ACC112 (cell line): ENCODE data around the gene TXNRD3.

ENCODE experiments used
- H2AFZ ChIP-seq: fragments of 200-600 bp; sonication (generic); one replicate; pipeline ENCODE4 v1.6.0; 2017; ENCODE audit warnings: antibody characterized with exemption, low read length; ENCODE audit not compliant: unreplicated experiment
- H3K27ac ChIP-seq: fragments of 200-600 bp; sonication (generic); 2 replicates; pipeline ENCODE4 v1.5.1; 2014; ENCODE audit warnings: low read depth, mild to moderate bottlenecking, antibody characterized with exemption, low read length, moderate library complexity
- H3K27me3 ChIP-seq: fragments of 200-600 bp; sonication (generic); 2 replicates; pipeline ENCODE4 v1.6.1; 2014; ENCODE audit warnings: mild to moderate bottlenecking, antibody characterized with exemption, low read length, moderate library complexity, mixed read lengths; ENCODE audit not compliant: insufficient read depth
- H3K36me3 ChIP-seq: fragments of 200-600 bp; sonication (generic); 2 replicates; pipeline ENCODE4 v1.6.1; 2016; ENCODE audit warnings: mild to moderate bottlenecking, antibody characterized with exemption, low read length, moderate library complexity, mixed read lengths; ENCODE audit not compliant: insufficient read depth
- H3K4me1 ChIP-seq: fragments of 200-600 bp; sonication (generic); one replicate; pipeline ENCODE4 v1.6.1; 2016; ENCODE audit warnings: low read length, mixed read lengths; ENCODE audit not compliant: insufficient read depth, unreplicated experiment, control insufficient read depth
- H3K4me3 ChIP-seq: fragments of 200-600 bp; sonication (generic); 2 replicates; pipeline ENCODE4 v1.5.1; 2014; ENCODE audit warnings: mild to moderate bottlenecking, low read depth, low read length
- H3K79me2 ChIP-seq: fragments of 200-600 bp; sonication (generic); one replicate; pipeline ENCODE4 v1.6.0; 2016; ENCODE audit warnings: low read length; ENCODE audit not compliant: control insufficient read depth, unreplicated experiment, insufficient read depth

Gene TXNRD3

DNA sequence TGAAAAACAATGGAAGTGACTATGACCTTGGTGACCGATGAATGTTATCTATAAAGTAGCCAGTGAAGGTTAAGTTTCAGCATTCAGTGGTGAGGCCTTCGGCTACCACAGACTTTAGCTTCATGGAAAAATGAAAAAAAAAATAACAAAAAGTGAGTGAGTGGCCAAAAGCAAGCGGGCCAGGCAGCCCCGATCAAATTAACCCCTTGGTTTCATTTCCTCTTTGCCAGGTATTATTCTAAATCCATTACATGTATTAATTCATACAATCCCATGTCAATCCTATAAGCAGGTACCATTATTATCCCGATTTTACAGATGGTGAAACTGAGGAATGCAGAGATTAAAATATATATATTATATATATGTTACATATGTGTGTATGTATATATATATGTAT, 28.1 kb upstream of the TXNRD3 start:
- H3K36me3 ChIP-seq = no peaks in the 10 kb centered on the region
- no peaks in the 10 kb centered on the region for H3K4me1 ChIP-seq
- no peak overlapping the region for H3K4me3 ChIP-seq
- H3K79me2 ChIP-seq = no peaks in the 10 kb centered on the region
- H2AFZ ChIP-seq = no peak overlapping the region
- H3K27ac ChIP-seq = no peak overlapping the region
- H3K27me3 ChIP-seq = 0 out of 2 replicates have a peak, but pooled peaks cover under 1% of the 10 kb centered on the region

DNA sequence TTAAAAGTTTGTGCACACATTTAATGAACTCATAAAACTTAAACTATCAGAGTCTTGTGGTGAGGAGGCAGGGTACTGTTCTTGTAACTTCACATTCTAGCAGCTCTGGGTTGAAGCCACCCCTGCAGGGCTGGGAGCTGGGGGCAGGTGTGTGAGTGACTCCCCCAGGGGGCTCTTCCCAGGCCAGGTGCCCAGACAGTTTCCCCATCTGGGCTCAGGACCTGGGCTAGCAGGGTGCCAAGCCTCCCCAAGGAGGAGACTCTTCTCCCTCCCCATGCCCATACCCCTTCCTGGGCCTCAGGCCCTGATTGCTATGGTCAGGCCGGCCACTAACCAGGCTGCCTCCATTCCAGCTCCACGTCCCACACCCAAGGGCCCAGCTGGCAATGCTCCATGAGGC, 27.1 kb upstream of the TXNRD3 start:
- Histone ChIP-seq H3K79me2 (no peaks in the 10 kb centered on the region), H3K27ac (no peak overlapping the region), H2AFZ (no peak overlapping the region), H3K4me3 (no peak overlapping the region), H3K4me1 (no peaks in the 10 kb centered on the region), H3K36me3 (no peaks in the 10 kb centered on the region), H3K27me3 (peaks cover 5% of the 10 kb centered on the region; the same call in 1 of the 2 replicates)

DNA sequence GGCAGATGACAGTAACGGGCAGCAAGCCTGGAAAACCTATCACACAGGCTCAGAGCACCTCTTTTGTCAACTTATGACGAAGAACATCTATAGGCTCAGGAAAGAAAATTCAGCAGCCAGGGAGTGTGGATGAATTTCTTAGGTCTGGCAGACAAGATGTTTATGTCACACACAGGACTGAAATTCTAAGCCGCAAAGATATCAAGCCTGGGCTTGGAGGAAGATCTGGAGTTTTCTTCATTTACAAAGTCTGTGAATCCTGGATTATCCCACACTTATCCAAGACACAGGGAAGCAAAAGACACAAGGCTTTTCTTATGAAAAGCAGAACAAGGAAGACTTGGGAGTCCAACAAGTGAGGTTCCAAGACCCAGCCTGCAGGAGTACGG, 25.7 kb upstream of the TXNRD3 start:
- Histone ChIP-seq H3K4me1 (no peaks in the 10 kb centered on the region), H3K27ac (no peak overlapping the region)

DNA sequence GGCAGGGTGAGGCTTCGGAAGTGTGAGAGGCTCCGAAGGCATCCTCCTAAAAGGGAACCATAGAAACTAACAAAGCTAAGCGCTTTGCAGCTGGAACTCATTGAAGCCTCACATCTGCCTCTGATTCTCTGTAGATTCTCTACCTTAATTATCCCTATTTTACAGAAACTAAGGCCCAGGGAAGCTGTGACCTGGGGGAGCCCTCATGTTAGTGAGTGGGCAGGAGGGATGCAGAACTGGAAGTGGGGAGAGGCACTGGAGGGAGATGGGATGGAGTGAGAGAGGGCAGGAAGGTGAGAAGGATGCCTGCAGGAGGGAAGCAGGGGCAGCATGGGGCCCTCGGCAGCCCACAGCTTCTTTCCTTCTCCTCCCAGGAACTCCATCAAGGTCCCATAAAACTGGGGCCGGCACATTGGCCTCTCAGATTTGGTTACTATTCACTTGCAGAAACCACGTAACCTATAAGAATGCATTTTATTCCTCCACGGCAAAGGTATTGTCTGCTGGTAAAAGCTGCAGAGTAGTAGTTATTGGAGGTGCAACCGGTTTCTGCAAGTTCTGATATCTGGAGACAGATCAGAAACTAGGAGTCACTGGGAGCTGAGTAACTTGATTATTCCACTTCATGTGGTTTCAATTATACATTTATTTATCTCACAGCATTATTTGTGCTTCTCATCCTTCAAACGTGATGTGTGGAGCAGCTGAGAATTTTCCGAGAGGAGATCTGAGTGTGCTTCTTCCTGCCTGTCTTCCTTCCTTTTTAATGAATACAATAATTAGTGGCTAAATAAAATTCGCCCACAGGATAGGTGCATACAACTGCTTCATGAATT, 25.1 kb upstream of the TXNRD3 start:
- no peaks in the 10 kb centered on the region for H3K79me2 ChIP-seq
- no peaks in the 10 kb centered on the region for H3K36me3 ChIP-seq
- H3K4me3 ChIP-seq = no peak overlapping the region
- H3K27me3 ChIP-seq = peaks cover 12% of the 10 kb centered on the region
- H2AFZ ChIP-seq = no peak overlapping the region
- no peak overlapping the region for H3K27ac ChIP-seq
- no peaks in the 10 kb centered on the region for H3K4me1 ChIP-seq

More for the DNA sequence above, 25.7 kb upstream of the TXNRD3 start:
- no peak overlapping the region for H3K4me3 ChIP-seq
- no peak overlapping the region for H2AFZ ChIP-seq
- H3K79me2 ChIP-seq = no peaks in the 10 kb centered on the region
- H3K27me3 ChIP-seq = peaks cover 10% of the 10 kb centered on the region; the same call in 1 of the 2 replicates
- H3K36me3 ChIP-seq = no peaks in the 10 kb centered on the region

DNA sequence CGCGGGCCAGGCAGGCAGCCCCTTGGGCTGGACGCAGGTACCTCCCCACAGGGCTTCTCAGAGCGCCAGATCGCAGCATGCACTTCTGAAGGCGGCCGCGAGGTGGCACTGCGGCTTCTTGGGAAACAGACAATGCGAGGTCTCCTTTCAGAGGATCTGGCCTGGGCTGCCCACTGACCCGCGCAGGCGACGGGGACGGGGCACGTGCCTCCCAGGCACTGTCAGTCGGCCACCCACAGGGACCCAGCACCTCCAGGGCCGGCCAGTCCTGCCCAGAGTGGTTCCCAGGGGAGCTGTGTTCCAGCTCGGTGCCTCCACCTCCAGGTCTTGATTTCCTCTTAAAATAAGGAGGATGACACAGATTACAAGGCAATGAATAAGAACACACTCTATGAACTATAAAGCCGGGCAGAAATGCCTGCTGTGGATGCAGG, 24.4 kb upstream of the TXNRD3 start:
- Histone ChIP-seq H3K27me3 (peaks cover 19% of the 10 kb centered on the region), H3K27ac (no peak overlapping the region), H3K4me1 (no peaks in the 10 kb centered on the region), H2AFZ (no peak overlapping the region), H3K36me3 (no peaks in the 10 kb centered on the region), H3K4me3 (peak overlapping the region; percentile 53; the same call in 1 of the 2 replicates), H3K79me2 (no peaks in the 10 kb centered on the region)

DNA sequence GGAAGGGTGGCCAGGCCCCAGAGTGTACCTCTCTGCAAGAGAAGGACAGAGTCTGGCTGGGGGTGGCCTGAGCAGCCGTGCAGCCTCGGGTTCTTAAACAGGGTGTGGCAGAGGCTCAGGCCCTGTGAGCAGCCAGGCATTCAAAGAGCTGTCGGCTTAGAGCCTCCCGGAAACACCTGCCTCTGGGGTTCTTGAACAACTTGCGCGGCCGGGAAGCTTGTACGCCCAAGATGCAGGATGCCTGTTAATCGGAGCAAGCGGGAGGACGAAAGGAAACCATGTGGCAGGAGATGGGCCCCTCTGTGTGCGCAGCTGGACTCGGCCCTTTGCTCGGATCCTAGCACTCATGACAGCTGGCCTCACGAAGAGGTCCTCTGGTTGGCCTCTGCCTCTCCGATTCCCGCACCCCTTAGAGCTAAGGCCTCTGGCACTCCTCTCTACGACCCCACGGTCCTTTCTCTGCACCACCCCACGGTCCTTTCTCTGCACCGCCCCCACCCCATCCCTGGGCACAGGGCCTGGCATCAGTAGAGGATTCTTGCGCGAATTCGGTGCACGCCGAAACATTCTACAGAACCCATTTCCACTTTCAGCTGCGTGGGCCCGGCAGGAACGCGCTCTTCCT, 23.9 kb upstream of the TXNRD3 start:
- no peak overlapping the region for H3K4me3 ChIP-seq

DNA sequence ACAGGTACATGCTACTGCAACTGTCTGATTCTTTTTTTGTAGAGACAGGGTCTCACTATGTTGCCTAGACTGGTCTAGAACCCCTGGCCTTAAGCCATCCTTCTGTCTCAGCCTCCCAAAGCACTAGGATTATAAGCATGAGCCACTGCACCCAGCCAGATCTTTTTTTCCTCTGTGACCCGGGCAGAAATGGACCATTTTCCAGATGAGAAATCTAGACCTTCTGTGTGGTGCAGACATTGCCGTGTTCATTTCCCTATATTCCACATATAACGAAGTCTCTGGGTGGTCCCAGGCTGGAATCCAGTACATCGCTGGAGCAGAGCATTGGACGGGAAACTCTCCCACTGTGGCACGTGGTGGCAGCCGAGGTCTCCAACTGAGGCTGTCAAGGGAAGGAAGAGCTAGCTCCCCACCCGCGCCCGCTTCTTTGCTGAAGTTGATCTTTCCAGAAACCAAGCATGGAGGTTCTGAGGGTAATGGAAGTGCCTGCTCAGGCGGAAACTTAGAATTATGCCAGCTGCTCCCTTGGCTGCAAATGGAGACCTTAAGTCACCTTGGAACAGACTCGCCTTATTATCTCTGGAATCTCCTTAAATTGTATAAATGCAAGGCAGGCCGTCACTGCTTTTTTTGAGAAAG, 23.1 kb upstream of the TXNRD3 start:
- peaks cover 28% of the 10 kb centered on the region for H3K27me3 ChIP-seq
- no peak overlapping the region for H3K27ac ChIP-seq
- no peak overlapping the region for H3K4me3 ChIP-seq
- no peaks in the 10 kb centered on the region for H3K36me3 ChIP-seq
- no peak overlapping the region for H2AFZ ChIP-seq
- no peaks in the 10 kb centered on the region for H3K4me1 ChIP-seq
- no peaks in the 10 kb centered on the region for H3K79me2 ChIP-seq

More for the DNA sequence above, 23.9 kb upstream of the TXNRD3 start:
- H3K36me3 ChIP-seq = no peaks in the 10 kb centered on the region
- H3K79me2 ChIP-seq = no peaks in the 10 kb centered on the region
- no peaks in the 10 kb centered on the region for H3K4me1 ChIP-seq
- H3K27me3 ChIP-seq = peaks cover 24% of the 10 kb centered on the region
- no peak overlapping the region for H2AFZ ChIP-seq
- H3K27ac ChIP-seq = no peak overlapping the region

DNA sequence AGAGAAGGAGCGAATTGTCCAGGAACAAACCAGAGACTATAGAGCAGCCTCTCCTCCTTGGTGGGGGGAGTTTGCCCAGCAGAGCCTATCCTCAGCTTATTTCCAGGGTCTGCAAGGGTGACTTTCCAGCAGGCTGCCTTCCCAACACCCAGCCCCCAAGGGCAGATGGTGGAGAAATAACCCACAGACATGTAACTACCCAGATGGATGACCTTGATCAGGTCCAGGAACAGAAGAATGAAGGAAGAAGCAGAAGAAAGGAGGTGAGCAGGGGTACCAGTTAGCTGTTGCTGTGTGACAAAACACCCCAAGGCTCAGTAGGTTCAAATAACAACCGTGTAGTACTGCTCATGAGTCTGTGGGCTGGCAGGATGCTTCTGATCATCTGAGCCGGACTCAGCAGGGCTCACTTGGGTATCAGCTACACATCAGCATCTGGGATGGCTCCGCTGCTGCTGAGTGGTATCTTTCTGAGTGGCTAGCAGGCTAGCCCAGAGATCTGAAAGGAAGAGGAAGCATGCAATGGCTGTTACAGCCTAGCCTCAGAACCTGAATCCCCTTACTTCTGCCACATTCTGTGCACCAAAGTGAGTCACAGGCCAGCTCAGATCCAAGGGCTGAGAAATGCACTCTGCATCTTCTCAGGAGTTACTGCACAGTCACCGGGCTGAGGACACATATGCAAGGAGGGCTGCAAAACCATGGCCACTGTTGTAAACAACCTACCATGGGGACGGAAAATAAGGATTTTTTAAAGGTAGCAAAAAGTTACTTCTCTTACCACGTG, 22.2 kb upstream of the TXNRD3 start:
- Histone ChIP-seq H3K36me3 (no peaks in the 10 kb centered on the region), H3K79me2 (no peaks in the 10 kb centered on the region), H3K4me3 (no peak overlapping the region), H2AFZ (no peak overlapping the region), H3K27ac (no peak overlapping the region), H3K27me3 (peaks cover 28% of the 10 kb centered on the region), H3K4me1 (no peaks in the 10 kb centered on the region)

DNA sequence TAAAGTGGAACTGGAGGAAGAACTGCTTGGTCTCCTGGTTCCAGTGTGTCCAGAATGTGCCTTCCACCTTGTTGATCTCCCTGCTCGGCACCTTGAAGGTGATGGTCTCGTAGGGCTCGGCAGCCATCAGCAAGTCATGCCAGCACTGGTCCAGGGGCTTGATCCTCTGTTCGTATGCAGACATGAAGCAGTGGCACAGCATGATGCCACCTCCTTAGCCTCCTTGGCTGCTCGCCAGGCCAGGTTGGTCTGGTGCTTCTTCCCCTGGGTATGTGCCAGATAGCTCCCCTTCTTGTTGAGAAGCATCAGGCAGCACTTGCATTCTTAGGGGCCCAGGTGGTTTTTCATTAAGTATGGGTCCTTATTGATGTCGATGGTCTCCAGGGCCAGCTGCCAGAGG, 17.8 kb upstream of the TXNRD3 start:
- peaks cover 24% of the 10 kb centered on the region for H3K27me3 ChIP-seq

DNA sequence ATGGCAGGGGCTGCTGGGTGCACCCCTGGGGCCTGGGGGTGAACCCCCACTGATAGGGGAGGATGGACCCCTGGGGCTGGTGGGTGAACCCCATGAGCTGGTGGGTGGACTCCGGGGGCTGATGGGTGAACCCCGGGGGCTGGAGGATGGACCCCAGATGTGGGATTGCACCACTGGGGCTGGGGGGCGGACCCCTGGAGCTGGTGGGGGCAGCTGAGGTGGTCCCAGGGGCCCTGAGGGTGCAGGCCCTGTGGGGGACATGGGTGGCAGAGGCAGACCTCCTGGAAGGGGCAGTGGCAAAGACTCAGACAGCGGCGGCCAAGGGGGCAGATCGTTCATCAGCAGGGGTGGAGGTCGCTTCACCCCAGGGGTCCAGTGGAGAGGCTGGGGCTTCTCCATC, 17.4 kb upstream of the TXNRD3 start:
- Histone ChIP-seq H3K27ac (no peak overlapping the region), H3K4me1 (no peaks in the 10 kb centered on the region), H3K4me3 (no peak overlapping the region), H3K27me3 (peaks cover 23% of the 10 kb centered on the region), H2AFZ (no peak overlapping the region), H3K79me2 (no peaks in the 10 kb centered on the region), H3K36me3 (no peaks in the 10 kb centered on the region)

More for the DNA sequence above, 17.8 kb upstream of the TXNRD3 start:
- no peaks in the 10 kb centered on the region for H3K36me3 ChIP-seq
- H3K79me2 ChIP-seq = no peaks in the 10 kb centered on the region
- no peaks in the 10 kb centered on the region for H3K4me1 ChIP-seq
- no peak overlapping the region for H2AFZ ChIP-seq
- H3K27ac ChIP-seq = no peak overlapping the region
- H3K4me3 ChIP-seq = no peak overlapping the region
